GM06990 (cell line): ENCODE measurements around the gene MB21D2.

Experiments
- DNase-seq: peaks from one replicate; pipeline ENCODE4 v3.0.0-alpha.2; 2011; ENCODE audit not compliant: insufficient read length; ENCODE audit errors: extremely low read depth
- H3K27me3 ChIP-seq: replicated peaks from 2 replicates; pipeline ENCODE4 v1.6.0; 2011; ENCODE audit warnings: low read length; ENCODE audit not compliant: control insufficient read depth, insufficient read depth
- H3K36me3 ChIP-seq: 2 replicates; pipeline ENCODE4 v1.5.1; 2011; ENCODE audit warnings: low read length; ENCODE audit not compliant: control insufficient read depth, insufficient read depth
- H3K4me3 ChIP-seq: replicated peaks from 2 replicates; pipeline ENCODE4 v1.5.1; 2011; ENCODE audit warnings: low read depth, mild to moderate bottlenecking, control low read depth, low read length
- CTCF ChIP-seq: IDR thresholded peaks from 2 replicates; pipeline ENCODE4 v1.5.1; 2011; ENCODE audit warnings: low read length, control low read depth, mild to moderate bottlenecking, inconsistent platforms; ENCODE audit not compliant: insufficient read depth, poor library complexity, severe bottlenecking

MB21D2 gene

GRCh38 chr3:192870822-192871221, 46.8 kb downstream of the MB21D2 start:
- H3K36me3 ChIP-seq = no peaks in the 10 kb centered on the region
- DNase-seq = no peak
- no peak for TF ChIP-seq CTCF
- H3K4me3 ChIP-seq = no peak overlapping the region
- H3K27me3 ChIP-seq = no peaks in the 10 kb centered on the region

DNA sequence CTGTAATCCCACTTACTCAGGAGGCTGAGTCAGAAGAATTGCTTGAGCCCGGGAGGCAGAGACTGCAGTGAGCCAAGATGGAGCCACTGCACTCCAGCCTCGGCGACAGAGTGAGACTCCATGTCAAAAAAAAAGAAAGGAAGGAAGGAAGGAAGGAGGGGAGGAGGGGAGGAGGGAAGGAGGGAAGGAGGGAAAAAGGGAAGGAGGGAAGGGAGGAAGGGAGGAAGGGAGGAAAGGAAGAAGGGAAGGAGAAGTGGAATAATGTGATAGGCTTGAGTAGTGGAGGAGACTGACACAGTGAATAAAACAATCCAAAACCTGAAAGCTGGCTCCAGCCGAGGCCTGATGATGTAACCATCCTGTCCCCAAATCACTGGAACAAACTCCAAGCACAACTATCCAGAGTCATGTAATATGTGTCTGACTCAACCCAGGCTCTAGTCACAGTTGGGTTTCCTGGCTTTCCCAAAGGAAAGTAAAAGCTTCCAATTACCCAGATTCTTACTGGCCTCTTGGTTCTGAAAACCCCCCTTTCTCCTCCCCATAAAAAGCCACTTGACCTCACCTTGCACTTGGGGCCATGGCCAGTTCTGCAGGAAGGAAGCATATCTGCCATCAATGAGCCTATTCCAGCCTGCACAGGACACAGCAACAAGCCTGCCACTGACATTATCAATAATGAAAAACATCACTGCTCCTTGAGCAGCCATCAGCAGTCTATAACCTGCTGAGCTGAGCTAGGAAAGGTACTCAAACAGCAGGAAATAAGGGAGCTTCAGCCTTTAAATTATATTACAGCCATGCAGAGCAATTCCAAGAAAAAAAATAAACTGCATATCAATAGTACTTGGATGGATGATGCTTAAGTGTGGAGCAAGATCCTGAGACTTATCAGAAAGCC, 48.3 kb downstream of the MB21D2 start:
- TF ChIP-seq CTCF = no peak
- no peaks in the 10 kb centered on the region for H3K36me3 ChIP-seq
- H3K4me3 ChIP-seq = no peak overlapping the region
- DNase-seq = no peak
- H3K27me3 ChIP-seq = no peaks in the 10 kb centered on the region

- no peak for TF ChIP-seq CTCF
- no peak overlapping the region for H3K4me3 ChIP-seq
- no peak for DNase-seq
Observed at GRCh38 chr3:192867645-192868044, 50.0 kb downstream of the MB21D2 start.

GRCh38 chr3:192866804-192867203, 50.9 kb downstream of the MB21D2 start:
- no peaks in the 10 kb centered on the region for H3K36me3 ChIP-seq
- no peak for DNase-seq
- H3K27me3 ChIP-seq = no peaks in the 10 kb centered on the region
- no peak overlapping the region for H3K4me3 ChIP-seq
- no peak for TF ChIP-seq CTCF

More at GRCh38 chr3:192867645-192868044, 50.0 kb downstream of the MB21D2 start:
- H3K36me3 ChIP-seq = no peaks in the 10 kb centered on the region
- H3K27me3 ChIP-seq = no peaks in the 10 kb centered on the region

- peak overlapping the region; percentile 19; the same call in 1 of the 2 replicates for H3K4me3 ChIP-seq
Observed at GRCh38 chr3:192864941-192865340, 52.7 kb downstream of the MB21D2 start.

More at GRCh38 chr3:192864941-192865340, 52.7 kb downstream of the MB21D2 start:
- DNase-seq = peak; percentile 48
- no peak for TF ChIP-seq CTCF
- Histone ChIP-seq H3K36me3 (no peaks in the 10 kb centered on the region), H3K27me3 (no peaks in the 10 kb centered on the region)
